Raji (cell line): ENCODE measurements around the gene CWF19L2.

Experiments
- POLR2A ChIP-seq: IDR thresholded peaks from 2 replicates; pipeline ENCODE4 v1.6.1; 2011; ENCODE audit warnings: low read depth, low read length, control low read depth; ENCODE audit not compliant: insufficient read depth

CWF19L2 gene

DNA sequence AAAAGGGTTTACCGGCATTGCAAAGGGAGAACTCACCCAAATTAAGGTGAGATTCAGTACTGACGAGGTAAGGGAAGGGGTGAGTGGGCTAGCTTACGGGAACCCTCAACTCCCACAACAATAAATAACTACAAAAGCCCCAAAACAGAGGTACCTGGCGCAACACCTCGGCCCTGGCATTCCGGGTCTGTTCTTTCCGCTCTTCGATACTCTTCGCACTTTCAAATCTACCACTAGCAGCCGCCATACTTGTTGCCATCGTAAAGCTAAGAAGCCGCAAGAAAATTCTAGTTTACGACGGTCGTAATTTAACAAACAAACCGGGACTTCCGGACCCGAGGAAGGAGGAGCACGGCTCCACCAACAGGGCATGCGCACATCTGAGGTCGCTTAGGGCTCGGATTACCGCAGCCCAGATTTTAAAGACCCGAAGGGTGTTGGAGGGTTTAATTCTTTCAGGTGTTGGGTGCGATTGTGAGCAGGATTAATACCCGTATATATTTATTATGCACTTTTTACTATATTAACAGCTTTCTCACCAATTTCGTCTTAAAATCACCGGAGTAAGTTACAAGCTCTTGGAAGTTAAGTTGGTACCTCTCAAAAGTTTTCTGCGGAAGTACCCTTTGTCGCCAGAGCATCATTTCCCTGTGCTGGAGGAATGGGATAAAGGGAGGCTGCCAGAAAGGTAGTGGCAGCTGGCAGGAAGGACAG lies at the start of gene CWF19L2:
CWF19L2 (minus strand) TSS at position 268 of the 714 bp plus-strand sequence; CDS start at position 259, 9 bp downstream.
- peak; percentile 77 for TF ChIP-seq POLR2A

DNA sequence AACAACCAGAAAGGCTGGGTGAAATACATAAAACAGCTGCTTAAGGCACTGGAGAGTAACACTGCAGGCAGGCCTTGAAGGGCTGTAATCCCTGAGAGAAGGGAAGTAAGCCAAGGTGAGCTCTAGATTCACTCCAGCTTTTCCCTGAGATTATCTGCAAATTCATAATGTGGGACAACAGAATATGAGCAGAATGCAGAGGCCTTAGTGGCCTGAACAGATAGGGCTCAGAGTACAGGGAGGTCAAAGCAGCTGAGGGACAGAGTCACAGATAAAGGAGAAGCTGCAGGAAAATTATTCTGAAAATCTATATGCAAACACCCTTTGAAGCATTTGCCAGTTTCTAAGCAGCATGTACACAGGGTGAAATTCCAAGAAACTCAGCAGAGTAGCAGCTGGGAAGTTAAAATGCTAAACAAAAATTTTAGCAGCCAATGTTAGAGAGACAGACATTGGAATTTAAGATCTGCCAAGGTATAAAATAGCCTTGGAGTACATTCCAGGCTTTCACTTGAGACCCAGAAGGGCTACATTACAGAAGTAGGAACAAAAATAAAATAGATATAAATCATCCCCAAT lies 48.1 kb upstream of the CWF19L2 start:
- TF ChIP-seq POLR2A, result no peak

DNA sequence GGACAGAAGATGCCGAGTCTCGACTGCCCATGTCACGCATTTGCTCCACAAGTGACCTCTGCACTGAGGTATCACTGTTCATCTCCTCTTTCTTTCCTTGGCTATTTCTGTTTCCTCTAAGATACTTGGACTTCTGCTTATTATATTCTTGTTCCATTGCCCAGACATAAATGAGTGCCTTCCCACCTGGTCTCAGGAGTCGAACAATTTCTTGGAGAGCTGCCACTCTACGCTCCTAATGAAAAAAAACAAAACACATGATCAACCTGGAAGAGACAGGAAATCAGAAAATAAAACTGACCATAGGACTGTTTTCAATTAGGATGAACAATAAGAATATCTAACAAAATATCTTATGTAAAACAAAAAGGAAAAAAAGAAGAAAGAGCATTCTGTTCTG lies 47.4 kb upstream of the CWF19L2 start:
- TF ChIP-seq POLR2A, result no peak

DNA sequence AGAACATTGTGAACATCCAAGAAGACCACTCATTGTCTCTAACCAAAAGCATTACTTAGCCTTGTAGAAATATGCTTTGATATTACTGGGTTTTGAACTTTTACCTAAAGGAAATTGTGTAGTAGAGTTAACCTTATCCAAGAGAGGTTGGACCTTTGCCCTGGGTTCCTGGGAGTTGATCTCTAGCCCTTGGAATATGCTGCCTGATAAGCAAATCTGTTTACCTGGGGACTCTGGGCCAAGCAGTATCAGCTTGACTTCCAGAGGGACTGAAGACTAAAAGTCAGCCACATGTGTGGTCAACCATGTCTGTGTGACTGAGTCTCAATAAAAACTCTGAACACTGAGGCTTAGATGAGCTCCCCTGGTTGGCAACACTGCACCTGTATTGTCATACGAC lies 44.1 kb upstream of the CWF19L2 start:
- TF ChIP-seq POLR2A, result no peak

DNA sequence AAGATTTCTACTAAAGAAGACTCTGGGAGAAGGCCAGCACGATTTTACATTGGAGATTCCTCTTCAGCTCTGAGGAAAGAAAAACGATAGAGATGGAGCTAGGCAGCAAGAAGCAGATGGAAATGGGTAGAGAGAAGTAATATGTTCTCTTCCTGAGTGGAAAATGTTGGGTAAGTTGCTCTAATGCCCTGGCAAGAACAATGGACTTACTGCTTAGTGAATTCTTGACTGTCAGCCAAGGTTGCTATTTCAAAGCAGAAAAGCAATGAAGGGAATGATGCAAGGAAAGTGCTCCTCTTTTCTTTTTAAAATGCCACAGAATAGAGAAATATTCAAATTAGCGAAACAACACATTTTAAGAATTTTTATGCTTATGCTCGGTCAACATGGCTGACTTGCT lies 38.4 kb upstream of the CWF19L2 start:
- TF ChIP-seq POLR2A, result no peak

DNA sequence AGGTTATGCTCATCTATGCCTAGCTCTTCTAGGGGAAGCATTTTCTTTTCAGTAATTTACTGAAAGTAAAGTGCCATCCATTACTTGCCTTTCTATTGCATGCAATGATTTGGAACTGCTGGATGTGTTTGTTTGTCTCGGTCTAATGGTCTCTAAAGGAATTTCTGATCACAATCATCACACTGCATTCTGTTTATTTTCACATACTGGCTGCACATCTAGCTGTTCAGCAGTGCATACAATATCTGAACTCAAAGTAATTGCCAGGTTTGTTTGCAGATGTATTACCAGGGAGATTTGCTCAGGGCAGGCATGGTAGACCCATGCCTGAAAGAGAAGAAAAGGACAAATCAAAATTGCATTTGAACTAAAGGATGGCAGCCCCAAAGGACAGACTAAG lies 36.4 kb upstream of the CWF19L2 start:
- no peak for TF ChIP-seq POLR2A

DNA sequence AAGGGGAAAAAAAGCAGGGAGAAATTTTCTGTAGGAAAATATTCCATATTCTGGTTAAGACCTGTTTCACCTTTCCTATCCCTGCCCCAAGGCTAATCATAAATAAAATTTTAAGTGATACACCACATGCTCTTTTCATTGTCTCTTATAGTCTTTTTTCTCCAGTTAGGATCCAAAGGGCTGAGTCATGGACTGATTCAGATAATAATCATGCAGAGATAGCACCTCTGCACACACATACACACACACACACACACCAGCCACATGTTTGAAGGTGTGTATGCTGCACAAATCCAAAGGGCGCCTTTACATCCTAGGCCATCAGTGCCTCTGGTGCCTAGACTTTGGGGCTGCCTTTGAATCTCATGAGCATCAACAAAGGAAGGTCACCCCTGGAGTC lies 35.5 kb upstream of the CWF19L2 start:
- TF ChIP-seq POLR2A, result no peak

DNA sequence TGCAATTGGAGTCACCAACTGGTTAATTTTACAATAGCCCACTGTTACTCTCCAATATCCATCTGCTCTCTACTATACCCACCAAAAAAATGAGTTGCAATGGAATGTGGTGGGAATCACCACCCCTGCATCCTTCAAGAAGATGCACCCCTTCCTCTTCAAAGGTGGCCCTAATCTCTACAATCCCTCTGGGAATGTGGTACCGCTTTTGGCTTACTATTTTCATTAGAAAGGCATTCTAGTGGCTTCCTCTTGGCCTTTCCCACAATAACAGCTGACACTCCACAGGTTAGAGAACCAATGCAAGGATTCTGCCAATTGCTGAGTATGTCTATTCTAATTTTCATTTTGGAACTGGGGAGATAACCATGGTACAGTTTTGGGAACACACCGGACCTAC lies 33.2 kb upstream of the CWF19L2 start:
- TF ChIP-seq POLR2A, result no peak

DNA sequence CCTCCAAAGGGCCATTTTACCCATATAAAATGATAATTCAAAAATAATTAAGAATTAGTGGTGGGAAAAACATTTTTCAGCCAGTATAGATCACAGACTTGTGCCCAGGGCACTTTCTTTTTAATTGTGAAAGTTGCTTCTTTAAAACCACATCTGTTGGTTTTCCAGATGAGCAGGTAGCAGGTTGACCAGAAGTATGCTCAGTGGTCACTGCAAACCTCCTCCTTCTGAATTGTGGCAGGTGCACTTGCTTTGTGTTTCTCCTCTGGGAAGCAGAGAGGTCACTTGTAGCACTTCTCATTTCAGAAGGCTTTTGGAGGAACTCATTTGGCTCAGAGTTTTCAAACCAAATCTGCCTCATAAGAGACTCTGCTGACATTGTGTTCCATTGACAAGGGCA lies 24.6 kb upstream of the CWF19L2 start:
- TF ChIP-seq POLR2A, result no peak

DNA sequence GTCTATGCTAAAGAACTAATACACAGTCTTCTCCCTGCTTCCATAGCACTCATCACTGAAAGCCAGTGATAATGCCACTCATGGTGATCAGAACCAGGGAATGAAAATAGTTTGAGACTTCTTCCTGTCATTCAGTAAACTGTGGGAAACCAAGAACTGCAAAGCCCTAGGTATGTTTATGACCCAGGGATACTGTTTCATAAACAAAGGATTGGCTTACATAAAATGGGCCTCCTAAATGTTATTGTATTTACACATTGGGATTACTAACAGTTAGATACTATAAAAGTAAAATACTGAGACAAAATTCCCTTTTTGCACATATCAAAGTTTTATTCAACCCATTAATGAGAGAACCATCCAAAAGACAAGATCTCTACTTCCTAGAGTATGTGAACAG lies 21.3 kb upstream of the CWF19L2 start:
- TF ChIP-seq POLR2A, result no peak

DNA sequence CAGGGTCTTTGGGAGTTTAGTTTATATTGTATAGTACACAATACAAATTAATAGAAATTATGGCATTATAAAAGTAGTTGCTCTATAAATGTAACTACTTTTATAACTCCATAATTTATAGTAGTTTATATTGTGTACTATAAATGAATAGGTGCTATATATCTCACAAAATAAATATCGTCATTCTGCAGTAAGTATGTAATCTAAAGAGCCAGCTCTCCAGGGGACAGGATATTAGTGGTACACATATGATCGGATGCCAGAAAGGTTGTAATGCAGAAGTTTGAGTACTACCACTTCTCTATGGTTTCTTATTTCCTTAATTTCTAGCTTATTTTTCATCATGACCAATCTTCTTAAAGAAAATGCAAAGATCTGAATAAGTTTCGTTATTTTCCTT lies 20.2 kb upstream of the CWF19L2 start:
- no peak for TF ChIP-seq POLR2A

DNA sequence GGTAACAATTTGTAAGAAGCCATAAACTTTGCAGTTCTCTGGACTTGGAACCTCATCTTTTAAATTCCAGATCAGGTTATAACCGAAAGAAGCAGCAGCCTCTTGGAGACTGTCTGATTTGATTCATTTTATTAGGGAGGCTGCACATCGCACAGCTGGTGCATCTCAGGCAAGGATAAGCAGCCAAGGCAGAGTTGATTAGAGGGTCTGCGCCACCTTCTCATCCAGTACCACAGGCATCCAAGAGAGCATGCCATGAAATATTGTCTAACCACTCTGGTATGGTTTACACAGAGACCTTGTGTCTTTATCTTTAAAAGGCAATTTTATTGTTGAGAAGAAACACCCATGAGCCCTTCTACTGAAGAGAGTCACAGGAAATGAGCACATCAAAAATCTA lies 16.2 kb upstream of the CWF19L2 start:
- TF ChIP-seq POLR2A, result no peak

DNA sequence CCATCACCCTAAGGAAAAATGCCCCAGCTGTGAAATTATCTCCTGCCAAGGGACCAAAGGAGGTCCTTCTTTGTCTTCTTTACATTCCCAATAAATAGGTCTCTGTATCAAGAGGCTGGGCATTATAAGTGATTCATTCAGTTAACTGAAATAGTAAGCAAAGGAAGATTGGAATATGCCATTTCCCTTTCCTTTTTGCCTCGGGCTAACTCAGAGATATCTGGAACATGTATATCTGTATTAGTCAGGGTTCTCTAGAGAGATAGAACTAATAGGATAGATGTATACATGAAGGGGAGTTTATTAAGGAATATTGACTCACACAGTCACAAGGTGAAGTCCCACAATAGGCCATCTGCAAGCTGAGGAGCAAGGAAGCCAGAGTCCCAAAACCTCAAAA lies 15.3 kb upstream of the CWF19L2 start:
- TF ChIP-seq POLR2A, result no peak

DNA sequence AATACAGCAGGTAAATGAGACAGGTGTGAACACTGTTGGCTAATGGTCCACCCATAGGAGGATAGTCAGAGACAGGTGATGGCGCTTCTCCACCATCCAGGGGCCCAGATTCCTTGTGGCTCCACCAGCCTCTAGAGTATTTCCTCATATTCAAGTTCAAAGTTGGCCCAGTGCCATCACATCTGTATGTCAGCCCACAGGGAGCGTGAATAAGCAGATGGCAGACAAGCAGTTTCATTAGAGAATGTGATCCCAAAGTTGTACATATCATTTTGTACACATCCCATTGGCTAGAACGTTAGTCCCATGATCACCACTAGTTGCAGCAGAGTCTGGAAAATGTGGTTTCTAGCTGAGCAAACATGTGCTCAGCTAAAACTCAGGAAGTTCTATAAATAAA lies 11.0 kb upstream of the CWF19L2 start:
- no peak for TF ChIP-seq POLR2A

DNA sequence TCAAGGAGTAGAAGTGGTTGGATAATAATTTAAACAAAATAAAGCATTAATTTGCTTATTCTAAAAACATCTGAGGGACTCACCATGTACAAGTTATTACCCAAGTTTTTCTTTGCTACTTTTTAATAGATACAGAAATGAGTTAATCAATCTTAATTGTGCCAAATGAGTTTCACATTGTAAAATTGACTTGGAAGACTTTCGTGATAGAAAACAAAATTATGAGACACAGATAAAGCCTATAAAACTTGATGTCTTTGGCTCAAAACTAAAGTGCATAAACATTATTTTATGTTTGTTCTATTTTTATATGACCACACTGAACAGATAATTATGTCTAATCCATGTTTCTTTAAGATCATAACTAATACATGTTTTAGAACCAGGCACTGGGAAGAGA lies 10.1 kb upstream of the CWF19L2 start:
- no peak for TF ChIP-seq POLR2A

DNA sequence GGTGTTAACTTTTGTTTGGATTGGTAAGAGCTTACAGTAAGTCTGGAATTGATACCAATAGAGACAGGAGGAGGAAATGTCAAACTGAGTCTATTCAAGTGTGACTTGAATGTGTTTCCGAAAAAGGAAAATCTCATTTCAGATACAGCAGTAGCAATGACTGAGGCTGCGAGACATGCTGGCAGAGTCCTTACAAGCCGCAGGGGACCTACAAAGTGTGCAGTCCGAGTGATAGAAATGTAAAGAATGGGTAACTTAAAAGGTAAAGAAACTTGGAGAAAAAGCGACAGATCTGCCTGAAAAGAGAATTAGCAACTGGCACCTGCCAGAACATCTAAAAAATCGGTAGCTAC lies 444 bp downstream of the CWF19L2 start:
- TF ChIP-seq POLR2A, result no peak
